HG03060 (cell line): ENCODE measurements around the gene PCDHB1.
"Not testable (repeated sequence)": the region's sequence is repeated elsewhere in the genome, so short reads cannot be mapped to it uniquely, and the experiment has no call there.

ENCODE experiments used
- ATAC-seq: cut with Tn5 transposase; IDR thresholded peaks from one replicate; pipeline ENCODE4 v1.9.1; 2021; ENCODE audit warnings: low read depth, moderate number of reproducible peaks; ENCODE audit not compliant: unreplicated experiment

PCDHB1 gene

GRCh38 chr5:141051521-141051866, 320 bp downstream of the PCDHB1 start:
- ATAC-seq: no peak

- no peak for ATAC-seq
These were observed 26.7 kb downstream of the PCDHB1 start for GRCh38 chr5:141077826-141078225.

- no peak for ATAC-seq
These were observed 31.1 kb downstream of the PCDHB1 start for GRCh38 chr5:141082228-141082627.

GRCh38 chr5:141084487-141084989, 33.4 kb downstream of the PCDHB1 start:
- no peak for ATAC-seq

GRCh38 chr5:141094481-141095262, 43.5 kb downstream of the PCDHB1 start, which contains the start of gene PCDHB2:
Gene PCDHB2 (plus strand): TSS chr5:141094615. CDS start chr5:141094791, 176 bp downstream.
- no peak for ATAC-seq

- no peak for ATAC-seq
These were observed 44.1 kb downstream of the PCDHB1 start for GRCh38 chr5:141095263-141095641.

- not testable (repeated sequence) for ATAC-seq
These were observed 45.0 kb downstream of the PCDHB1 start for GRCh38 chr5:141096181-141096580.

GRCh38 chr5:141096586-141096985, 45.4 kb downstream of the PCDHB1 start:
- not testable (repeated sequence) for ATAC-seq

GRCh38 chr5:141100243-141100805, 49.1 kb downstream of the PCDHB1 start, which contains the start of gene PCDHB3:
Gene PCDHB3 (plus strand): TSS chr5:141100473. CDS start chr5:141100650, 177 bp downstream.
- ATAC-seq: no peak

GRCh38 chr5:141101059-141101458, 49.9 kb downstream of the PCDHB1 start:
- ATAC-seq: no peak

GRCh38 chr5:141102070-141102469, 50.9 kb downstream of the PCDHB1 start:
- not testable (repeated sequence) for ATAC-seq

- not testable (repeated sequence) for ATAC-seq
These were observed 51.3 kb downstream of the PCDHB1 start for GRCh38 chr5:141102471-141102870.

- ATAC-seq: no peak
These were observed 54.2 kb downstream of the PCDHB1 start for GRCh38 chr5:141105350-141105749.
